Prostate gland (tissue), 2 donors: ENCODE results near the gene DYNC1LI1.

Experiments
- POLR2A ChIP-seq: fragments of 450-650 bp; IDR thresholded peaks from one replicate; pipeline ENCODE4 v1.6.1; 2016; ENCODE audit warnings: antibody characterized with exemption, mild to moderate bottlenecking
- POLR2AphosphoS5 ChIP-seq: sonication (generic); formaldehyde crosslinking; IDR thresholded peaks from one replicate; pipeline ENCODE4 v1.6.1; 2017; ENCODE audit warnings: antibody characterized with exemption
- TF ChIP-seq, protein P1 (sequence below), 4 experiments: fragments of 200-600 bp in 2 of 4; fragments of 450-650 bp in 2 of 4; sonication (generic) in 2 of 4; IDR thresholded peaks; 1 replicate in 3 of 4; 2 replicates in 1 of 4; pipeline ENCODE4 v1.5.1; 2016 to 2019; ENCODE audit warnings: antibody characterized with exemption in 4 of 4, mild to moderate bottlenecking in 2 of 4, moderate library complexity in 2 of 4

DNA sequence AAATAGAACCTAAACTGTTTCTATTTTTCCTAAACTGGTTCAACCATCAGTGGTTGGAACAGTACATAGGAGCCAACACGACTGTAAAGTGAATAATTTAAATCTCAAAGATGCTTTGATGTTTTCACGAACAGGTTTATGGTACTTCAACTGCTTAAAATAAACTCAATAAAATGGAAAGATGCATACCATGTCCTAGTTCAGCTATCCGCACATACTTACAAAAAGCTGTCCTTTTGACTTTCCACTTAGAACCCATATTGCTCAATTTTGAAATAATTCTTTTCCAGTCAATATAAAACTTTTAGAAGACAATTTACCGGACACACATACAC, 68.9 kb downstream of the DYNC1LI1 start:
- TF ChIP-seq, protein P1, sequence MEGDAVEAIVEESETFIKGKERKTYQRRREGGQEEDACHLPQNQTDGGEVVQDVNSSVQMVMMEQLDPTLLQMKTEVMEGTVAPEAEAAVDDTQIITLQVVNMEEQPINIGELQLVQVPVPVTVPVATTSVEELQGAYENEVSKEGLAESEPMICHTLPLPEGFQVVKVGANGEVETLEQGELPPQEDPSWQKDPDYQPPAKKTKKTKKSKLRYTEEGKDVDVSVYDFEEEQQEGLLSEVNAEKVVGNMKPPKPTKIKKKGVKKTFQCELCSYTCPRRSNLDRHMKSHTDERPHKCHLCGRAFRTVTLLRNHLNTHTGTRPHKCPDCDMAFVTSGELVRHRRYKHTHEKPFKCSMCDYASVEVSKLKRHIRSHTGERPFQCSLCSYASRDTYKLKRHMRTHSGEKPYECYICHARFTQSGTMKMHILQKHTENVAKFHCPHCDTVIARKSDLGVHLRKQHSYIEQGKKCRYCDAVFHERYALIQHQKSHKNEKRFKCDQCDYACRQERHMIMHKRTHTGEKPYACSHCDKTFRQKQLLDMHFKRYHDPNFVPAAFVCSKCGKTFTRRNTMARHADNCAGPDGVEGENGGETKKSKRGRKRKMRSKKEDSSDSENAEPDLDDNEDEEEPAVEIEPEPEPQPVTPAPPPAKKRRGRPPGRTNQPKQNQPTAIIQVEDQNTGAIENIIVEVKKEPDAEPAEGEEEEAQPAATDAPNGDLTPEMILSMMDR (IDR thresholded peaks at IDR 0.05): no peak
- no peak for TF ChIP-seq POLR2AphosphoS5
- TF ChIP-seq POLR2A: no peak
